Putamen (tissue), 1 donor: Measurements from ENCODE around the gene MAGEC3.

Experiments
- DNase-seq: peaks from one replicate; pipeline ENCODE4 v3.0.0-alpha.2; 2016; ENCODE audit warnings: low spot score

Gene MAGEC3

GRCh38 chrX:141945426-141945825 lies 107.3 kb downstream of the MAGEC3 start:
- no peak for DNase-seq

- no peak for DNase-seq
These were observed 109.2 kb downstream of the MAGEC3 start for GRCh38 chrX:141947350-141947749.
